HG02840 (cell line): Measurements from ENCODE around the gene AIP.

Source experiments
- ATAC-seq: cut with Tn5 transposase; IDR thresholded peaks from one replicate; pipeline ENCODE4 v1.9.1; 2021; ENCODE audit warnings: mild to moderate bottlenecking, moderate library complexity, moderate number of reproducible peaks; ENCODE audit not compliant: unreplicated experiment, low FRiP score

The AIP gene

DNA sequence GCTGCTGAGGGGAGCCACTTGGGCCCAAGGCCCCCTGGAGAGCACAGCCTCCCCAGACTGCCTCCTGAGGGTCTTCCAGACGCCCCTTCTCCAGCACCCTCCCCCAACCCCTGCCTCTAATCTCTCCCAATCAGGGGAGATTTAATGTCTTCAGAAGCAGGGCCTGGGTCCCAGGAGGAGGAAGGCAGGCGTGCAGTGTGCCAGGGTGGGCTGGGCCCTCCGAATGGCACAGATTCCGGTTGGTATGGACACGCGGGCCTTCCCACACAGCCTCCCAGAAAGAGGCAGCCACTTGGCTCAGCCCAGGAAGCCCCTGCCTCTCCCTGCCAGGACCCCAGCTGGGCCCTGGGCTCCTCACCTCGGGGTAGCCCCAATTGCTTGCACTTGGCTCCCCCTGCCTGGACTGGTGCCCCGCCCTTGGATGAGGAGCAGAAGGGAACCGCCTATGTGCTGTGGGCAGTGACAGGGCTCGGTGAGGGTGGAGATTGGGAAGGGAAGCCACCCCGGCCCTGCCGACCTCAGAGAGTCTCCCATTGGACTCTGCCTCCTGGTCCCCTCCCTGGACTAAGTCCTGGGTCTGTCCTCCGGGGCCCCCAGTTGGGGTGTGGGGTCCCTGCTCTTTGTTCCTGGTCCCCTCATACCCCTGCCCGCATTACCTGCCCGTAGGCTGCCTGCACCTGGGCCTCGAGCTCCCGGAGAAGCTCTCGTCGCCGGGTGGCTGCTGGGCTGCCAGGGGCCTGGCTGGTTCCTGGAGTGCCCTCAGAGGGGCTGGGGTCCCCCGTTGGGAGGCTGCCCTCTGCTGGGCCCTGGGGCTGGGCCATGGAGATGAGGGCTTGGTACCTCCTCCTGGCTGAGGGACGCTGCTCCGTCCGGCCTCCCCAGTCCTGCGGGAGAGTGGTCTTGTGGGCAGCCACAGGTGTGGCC lies 41.0 kb downstream of the AIP start:
- ATAC-seq = no peak

DNA sequence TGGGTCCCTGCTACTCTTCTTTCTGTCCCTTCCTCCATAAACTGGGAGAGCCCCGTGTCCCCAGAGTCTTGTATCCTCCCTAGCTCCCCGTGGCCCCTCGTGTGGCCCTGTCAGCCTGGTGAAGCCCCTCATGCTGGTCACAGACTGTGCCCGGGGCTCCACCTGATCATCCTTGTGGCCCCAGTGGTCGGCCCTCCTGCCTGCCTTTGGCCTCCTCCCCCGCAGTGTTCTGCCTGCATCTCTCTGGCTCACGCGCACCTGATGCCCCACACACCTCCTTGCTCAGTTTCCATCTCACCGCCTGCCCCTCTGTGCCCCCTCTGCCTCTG lies 41.6 kb downstream of the AIP start:
- no peak for ATAC-seq

DNA sequence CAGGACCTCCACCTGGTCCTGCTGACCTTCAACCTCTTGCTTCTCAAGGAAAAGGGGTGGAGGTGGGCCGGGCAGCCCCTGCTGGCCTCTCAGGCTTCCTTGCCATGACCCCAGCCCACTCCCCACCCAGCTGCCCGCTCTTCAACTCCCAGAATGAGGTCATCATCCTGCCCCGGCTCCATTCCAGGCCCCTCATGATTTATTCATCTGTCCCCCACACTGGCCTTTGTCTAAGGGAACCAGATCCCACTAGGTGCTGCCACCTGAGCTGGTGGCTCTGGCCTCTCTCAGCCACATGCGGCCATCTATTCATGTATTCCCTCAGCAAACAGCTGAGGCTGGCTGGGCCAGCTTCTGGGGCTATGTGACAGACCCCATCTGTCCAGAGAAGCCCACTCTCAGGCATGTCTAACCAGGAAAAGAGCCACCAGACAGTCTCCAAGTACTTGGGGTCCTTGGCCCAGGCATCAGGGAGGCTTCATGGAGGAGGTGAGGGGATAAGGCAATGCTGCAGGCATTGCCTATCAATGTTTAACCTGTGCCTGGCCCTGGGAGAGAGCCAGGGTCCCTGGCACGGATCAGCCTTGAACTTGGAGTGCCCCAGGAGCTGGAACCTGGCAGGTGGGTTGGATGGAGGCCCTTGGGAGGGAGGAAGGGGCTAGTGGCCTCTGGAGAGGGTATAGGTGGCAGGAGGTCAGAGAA lies 42.6 kb downstream of the AIP start:
- ATAC-seq = no peak

DNA sequence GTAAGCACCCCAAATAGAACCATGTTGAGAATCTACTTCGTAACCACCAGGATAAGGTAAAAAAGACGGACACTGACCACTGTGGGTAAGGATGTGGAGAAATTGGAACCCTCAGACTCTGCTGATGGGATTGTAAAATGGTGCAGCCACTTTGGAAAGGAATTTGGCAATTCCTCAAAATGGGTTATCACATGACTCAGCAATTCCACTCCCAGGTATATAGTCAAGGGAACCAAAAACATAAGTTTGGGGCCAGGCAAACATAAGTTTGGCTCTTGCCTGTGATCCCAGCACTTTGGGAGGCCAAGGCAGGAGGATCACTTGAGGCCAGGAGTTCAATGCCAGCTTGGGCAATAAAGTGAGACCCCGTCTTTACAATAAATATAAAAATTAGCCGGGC lies 45.5 kb downstream of the AIP start:
- no peak for ATAC-seq

DNA sequence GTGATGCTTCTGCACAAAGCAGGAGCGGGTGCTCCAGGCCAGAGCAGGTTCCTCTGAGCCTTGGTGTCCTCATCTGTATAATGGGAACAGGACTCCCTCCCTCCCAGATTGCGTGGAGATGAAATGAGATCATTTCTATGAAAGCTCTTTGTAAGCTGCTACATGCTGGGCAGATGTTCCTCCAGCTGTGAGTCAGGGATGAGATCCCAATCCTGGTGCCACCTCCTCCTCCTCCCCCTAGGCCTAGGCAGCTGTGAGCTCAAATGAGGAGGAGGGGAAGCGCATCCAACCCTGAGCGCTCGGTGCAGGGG lies 47.4 kb downstream of the AIP start:
- ATAC-seq = no peak

DNA sequence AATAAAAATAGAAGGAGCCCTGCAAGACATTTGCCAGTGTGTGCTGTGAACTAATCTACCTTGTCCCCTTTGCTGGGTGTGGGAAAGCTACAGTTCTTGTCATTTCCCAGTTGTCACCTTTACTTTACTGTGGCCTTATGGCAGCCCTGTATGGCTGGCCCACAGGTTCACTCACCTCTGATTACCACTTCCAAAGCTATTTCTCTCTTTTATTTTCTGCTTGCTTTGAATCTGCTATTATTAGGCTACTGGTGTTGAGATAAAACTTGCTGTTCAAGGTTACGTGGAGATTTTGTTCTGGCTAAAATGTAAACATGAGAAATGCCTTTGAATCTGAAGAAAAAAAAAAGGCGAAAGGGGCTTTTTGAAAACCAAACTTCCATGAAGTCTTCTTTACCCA lies 50.1 kb downstream of the AIP start:
- ATAC-seq = no peak

DNA sequence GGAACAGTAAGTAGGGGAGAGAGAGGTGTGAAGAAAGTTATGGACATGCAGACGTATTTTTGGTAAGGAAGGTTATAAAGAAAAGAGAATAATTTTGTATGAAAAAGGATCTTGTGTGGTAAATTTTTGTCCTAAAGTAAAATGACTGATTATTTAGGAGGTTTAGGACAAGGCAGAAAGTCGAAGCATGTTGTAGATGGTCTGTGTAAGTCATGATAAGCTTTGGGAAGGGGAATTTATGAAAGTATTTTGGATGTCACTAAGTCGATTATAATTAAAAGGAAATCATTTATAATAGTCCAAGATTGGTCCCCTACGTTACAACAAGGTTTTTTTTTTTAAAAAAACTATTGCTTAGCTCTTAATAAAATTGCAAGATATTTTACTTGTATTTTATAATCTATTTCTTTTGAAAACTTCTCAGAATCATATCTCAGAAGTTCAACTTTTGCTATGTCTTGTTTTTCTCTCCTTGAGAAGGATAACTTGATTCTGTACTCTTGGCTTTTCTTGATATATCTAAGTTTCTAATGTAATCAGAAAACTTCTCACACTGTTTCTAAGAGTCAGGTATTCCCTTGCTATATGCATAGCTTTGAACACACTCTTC lies 51.3 kb downstream of the AIP start:
- ATAC-seq = no peak

DNA sequence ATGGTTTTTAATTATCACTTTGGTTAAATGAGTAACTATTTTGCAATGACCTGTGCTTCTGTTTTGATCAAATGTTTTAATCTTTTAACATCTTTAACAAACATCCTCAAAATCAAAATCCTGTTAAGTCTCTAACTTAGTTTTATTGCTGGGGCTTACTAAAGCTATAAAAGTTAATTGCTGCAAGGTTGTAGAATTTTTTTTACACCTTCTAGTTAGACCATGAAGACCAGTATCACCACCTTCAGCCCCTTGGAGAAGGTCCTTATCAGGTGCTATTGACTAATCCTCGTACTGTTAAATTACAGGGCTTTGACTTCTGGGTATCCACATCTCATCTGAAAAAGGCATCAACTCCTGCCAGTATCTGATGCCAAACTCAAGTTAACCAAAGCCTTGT lies 52.7 kb downstream of the AIP start:
- ATAC-seq = no peak

DNA sequence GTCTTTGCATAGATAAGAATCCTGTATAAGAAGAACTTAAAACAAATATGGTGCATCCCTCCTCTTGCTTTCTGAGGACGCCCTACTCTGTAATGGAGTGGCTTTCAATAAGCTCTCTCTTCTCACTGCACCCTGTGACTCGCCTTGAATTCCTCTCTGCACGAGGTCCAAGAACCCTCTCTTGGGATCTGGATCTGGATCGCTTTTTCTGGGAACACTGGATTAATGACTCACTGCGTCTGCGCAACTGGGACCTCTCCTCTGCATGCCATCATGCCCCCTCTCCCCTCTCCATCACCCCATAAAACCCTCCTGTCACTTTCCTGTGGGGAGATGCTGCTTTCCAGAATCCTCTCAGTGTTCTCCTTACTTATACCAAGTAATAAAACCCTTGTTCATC lies 55.5 kb downstream of the AIP start:
- ATAC-seq = no peak

DNA sequence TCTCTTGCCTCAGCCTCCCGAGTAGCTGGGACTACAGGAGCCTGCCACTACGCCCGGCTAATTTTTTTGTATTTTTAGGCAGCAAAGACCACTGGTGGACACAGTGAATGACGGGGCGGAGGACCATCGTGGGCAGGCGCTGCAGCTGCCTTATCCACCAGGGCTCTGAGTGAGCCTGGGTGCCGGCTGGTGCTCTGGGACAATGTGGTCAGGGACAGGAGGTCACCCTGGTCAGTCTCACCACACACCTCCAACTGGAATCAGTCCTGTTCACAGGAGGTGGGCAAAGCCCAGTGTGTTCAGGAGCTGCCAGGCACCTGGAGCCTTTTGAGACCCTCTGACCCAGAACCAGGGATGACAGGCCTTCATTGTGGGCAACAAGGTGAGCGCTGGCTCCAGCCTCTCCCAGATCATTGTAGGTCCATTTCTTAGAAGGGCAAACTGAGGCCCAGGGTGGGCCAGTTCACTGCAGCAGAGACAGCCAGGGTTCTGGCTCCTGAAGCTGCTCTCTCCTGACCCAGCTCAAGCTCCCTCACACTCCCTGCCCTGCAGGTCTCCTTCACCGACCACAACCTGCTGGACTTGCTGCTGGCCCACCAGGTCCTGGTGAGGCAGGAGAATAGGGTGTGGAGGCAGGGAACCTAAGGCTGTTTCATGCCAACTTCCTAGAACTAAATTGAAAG lies 56.1 kb downstream of the AIP start:
- no peak for ATAC-seq

DNA sequence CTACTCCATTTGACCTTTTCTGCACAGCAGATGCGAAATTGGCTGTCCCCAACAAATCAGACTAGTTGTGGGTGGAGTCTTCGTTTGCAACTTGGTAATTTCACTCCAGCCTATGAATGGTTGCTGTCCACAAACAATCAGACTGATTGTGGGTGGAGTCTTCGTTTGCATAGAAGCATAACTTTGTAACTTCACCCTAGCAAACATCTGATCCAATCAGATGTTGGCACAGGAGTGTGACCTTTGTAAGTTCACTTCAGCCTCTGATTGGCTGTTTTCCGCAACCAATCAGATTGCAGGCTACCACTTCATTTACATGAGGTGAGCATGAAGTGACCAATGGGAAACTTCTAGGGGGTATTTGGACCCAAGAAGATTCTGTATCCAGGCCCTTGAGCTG lies 56.7 kb downstream of the AIP start:
- no peak for ATAC-seq
